HG02885 (cell line): ENCODE results near the gene TERB1.

ENCODE experiments used
- ATAC-seq: cut with Tn5 transposase; IDR thresholded peaks from one replicate; pipeline ENCODE4 v1.9.1; 2021; ENCODE audit warnings: mild to moderate bottlenecking; ENCODE audit not compliant: unreplicated experiment, poor library complexity

Gene TERB1

DNA sequence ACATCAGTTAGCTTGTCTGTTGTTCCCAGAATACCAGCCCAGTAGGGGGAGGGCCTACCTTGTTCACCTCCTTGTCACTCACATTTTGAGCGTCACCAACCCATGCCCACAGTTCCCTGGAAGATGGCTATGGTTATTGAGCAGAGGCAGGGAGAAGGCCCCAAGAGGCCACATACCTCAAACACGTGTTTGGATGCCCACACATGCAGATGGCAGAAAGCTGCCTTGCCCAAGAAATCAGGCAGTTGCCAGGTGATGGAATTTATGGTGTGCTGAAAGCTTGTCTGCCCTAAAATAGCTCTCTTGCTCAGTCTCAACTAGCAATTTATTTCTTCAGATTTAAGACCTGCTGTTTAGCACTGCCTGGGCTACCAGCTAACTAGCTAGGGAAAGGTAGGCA lies 88.3 kb downstream of the TERB1 start:
- ATAC-seq: no peak

DNA sequence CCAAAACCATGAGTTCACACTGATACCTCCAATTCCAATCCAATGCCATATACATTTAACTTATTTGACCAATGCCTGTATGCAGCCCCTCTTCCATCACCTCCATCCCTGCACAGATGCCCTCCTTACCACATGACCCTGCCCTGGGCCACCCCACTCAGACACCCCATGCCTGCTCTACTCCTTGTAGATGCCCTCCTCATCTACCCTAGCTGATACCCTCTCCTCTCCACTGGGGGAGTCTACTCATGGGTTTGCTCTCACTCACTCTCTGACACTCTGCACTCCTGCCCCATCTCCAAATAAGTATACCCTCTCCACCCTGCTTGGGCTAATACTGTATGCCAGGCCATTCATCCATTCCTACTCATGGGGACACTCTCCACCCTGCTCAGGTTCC lies 88.9 kb downstream of the TERB1 start:
- no peak for ATAC-seq

DNA sequence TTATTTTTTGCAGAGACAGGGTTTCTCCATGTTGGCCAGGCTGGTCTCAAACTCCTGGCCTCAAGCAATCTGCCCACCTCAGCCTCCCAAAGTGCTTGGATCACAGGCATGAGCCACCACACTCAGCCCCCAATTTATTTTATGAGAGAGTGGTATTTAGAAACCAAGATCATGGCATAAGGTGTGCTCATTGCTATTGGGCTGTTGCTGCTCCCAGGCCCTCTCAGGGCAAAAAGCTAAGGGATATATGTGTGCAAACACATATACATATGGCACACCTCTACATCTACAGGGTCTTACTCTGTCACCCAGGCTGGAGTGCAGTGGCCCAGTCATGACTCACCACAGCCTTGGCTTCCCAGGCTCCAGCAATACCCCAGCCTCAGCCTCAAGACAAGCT lies 89.8 kb downstream of the TERB1 start:
- ATAC-seq: no peak

DNA sequence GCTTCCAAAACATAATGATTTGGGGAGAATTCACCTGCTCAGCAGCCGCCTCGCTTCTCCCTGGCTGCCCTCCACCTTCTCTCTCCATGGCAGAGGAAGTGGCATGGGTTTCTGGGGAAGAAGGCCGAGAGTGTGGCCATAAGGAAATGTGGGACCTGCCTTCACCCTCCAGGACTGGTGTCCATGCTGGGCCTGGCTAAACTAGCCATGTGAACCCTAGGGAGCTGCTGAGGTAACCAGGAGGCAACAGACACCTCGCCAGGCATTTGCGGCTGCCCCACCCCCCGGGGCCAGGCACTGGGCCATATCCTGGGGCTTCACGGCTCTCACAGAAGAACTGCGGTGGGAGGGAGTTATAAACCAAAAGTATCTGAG lies 94.9 kb downstream of the TERB1 start:
- no peak for ATAC-seq

GRCh38 chr16:66705790-66706505 lies 95.4 kb downstream of the TERB1 start:
- ATAC-seq: no peak
